ENCODE data around the gene TLE1. TPM values are rescaled to one million over a fixed set of nuclear protein-coding genes. Genes with fewer than 3 reads are reported as not detected.

The TLE1 gene
- total RNA-seq, 1 experiment from 2014 or later: 49.0 TPM

GRCh38 chr9:81575956-81576355 is 113.4 kb downstream of the TLE1 start:
- no TSS peak for BruUV-seq (replicated peaks)
- CTCF ChIA-PET: no interaction called here

GRCh38 chr9:81574405-81574804 is 114.9 kb downstream of the TLE1 start:
- H3K27me3 ChIP-seq (ENCODE audit: low read length): no peaks in the 10 kb centered on the region
- H3K4me3 ChIP-seq (ENCODE audit: low read length): no peak overlapping the region
- DNase-seq: peak; percentile 28
- H3K9me3 ChIP-seq (ENCODE audit: low read length): no peaks in the 10 kb centered on the region
- no peaks in the 10 kb centered on the region for H4K20me1 ChIP-seq (ENCODE audit: low read length)
- no peaks in the 10 kb centered on the region for H3K9me2 ChIP-seq (replicated peaks; ENCODE audit: low read length)
- no peaks in the 10 kb centered on the region for H3K36me3 ChIP-seq (ENCODE audit: low read depth, low read length)
- CTCF ChIA-PET: no interaction called here
- intact Hi-C loops (cut with micrococcal nuclease): no loop called here
- H2AFZ ChIP-seq (ENCODE audit: low read length): no peak overlapping the region
- no peaks in the 10 kb centered on the region for H3K4me1 ChIP-seq (ENCODE audit: insufficient read depth, low read length)
- POLR2A ChIA-PET (ENCODE audit: unreplicated experiment): no interaction called here
- TF ChIP-seq CTCF (conservative IDR thresholded peaks at IDR 0.05; ENCODE audit: low read depth, low read length) (no peak), EZH2 (IDR thresholded peaks at IDR 0.05; ENCODE audit: low read length, unreplicated experiment) (no peak)
- BruUV-seq (replicated peaks): no TSS peak
- no peak overlapping the region for H3K27ac ChIP-seq (ENCODE audit: low read length)
- H3F3A ChIP-seq (ENCODE audit: low read length, unreplicated experiment): no peaks in the 10 kb centered on the region
- H3K4me2 ChIP-seq (ENCODE audit: low read length): no peak overlapping the region
- no peak overlapping the region for H3K9ac ChIP-seq (ENCODE audit: low read length)
- peak; percentile 22; the same call in 1 of the 2 replicates for ATAC-seq
- H3K79me2 ChIP-seq (ENCODE audit: low read length): no peaks in the 10 kb centered on the region

More at GRCh38 chr9:81575956-81576355, 113.4 kb downstream of the TLE1 start:
- H3K36me3 ChIP-seq (ENCODE audit: low read depth, low read length): no peaks in the 10 kb centered on the region
- H3K4me1 ChIP-seq (ENCODE audit: insufficient read depth, low read length): no peaks in the 10 kb centered on the region
- H3K9me3 ChIP-seq (ENCODE audit: low read length): no peaks in the 10 kb centered on the region
- no peak overlapping the region for H3K9ac ChIP-seq (ENCODE audit: low read length)
- no peak overlapping the region for H3K27ac ChIP-seq (ENCODE audit: low read length)
- no peaks in the 10 kb centered on the region for H3K79me2 ChIP-seq (ENCODE audit: low read length)
- POLR2A ChIA-PET (ENCODE audit: unreplicated experiment): no interaction called here
- no peaks in the 10 kb centered on the region for H3K9me2 ChIP-seq (replicated peaks; ENCODE audit: low read length)
- TF ChIP-seq CTCF (conservative IDR thresholded peaks at IDR 0.05; ENCODE audit: low read depth, low read length) (no peak), EZH2phosphoT487 (IDR thresholded peaks at IDR 0.05; ENCODE audit: borderline replicate concordance, low read length) (no peak), EZH2 (IDR thresholded peaks at IDR 0.05; ENCODE audit: low read length, unreplicated experiment) (no peak)
- no peak overlapping the region for H3K4me2 ChIP-seq (ENCODE audit: low read length)
- no peak for DNase-seq
- intact Hi-C loops (cut with micrococcal nuclease): no loop called here
- no peak for ATAC-seq
- H3F3A ChIP-seq (ENCODE audit: low read length, unreplicated experiment): no peaks in the 10 kb centered on the region
- H4K20me1 ChIP-seq (ENCODE audit: low read length): no peaks in the 10 kb centered on the region
- no peak overlapping the region for H2AFZ ChIP-seq (ENCODE audit: low read length)
- H3K27me3 ChIP-seq (ENCODE audit: low read length): no peaks in the 10 kb centered on the region
- H3K4me3 ChIP-seq (ENCODE audit: low read length): no peak overlapping the region

GRCh38 chr9:81573415-81574321 is 115.7 kb downstream of the TLE1 start:
- POLR2A ChIA-PET (ENCODE audit: unreplicated experiment): no interaction called here
- H3K36me3 ChIP-seq (ENCODE audit: low read depth, low read length): no peaks in the 10 kb centered on the region
- H3K79me2 ChIP-seq (ENCODE audit: low read length): no peaks in the 10 kb centered on the region
- no peak overlapping the region for H3K9ac ChIP-seq (ENCODE audit: low read length)
- no peaks in the 10 kb centered on the region for H3K9me3 ChIP-seq (ENCODE audit: low read length)
- no peaks in the 10 kb centered on the region for H3F3A ChIP-seq (ENCODE audit: low read length, unreplicated experiment)
- H3K4me1 ChIP-seq (ENCODE audit: insufficient read depth, low read length): no peaks in the 10 kb centered on the region
- no peak overlapping the region for H3K4me3 ChIP-seq (ENCODE audit: low read length)
- H3K4me2 ChIP-seq (ENCODE audit: low read length): no peak overlapping the region
- ATAC-seq (no peak), DNase-seq (no peak)
- H2AFZ ChIP-seq (ENCODE audit: low read length): no peak overlapping the region
- no peaks in the 10 kb centered on the region for H3K9me2 ChIP-seq (replicated peaks; ENCODE audit: low read length)
- BruUV-seq (replicated peaks): no TSS peak
- no peaks in the 10 kb centered on the region for H3K27me3 ChIP-seq (ENCODE audit: low read length)
- H4K20me1 ChIP-seq (ENCODE audit: low read length): no peaks in the 10 kb centered on the region
- intact Hi-C loops (cut with micrococcal nuclease): no loop called here
- H3K27ac ChIP-seq (ENCODE audit: low read length): no peak overlapping the region
- CTCF ChIA-PET: no interaction called here
- TF ChIP-seq EZH2phosphoT487 (IDR thresholded peaks at IDR 0.05; ENCODE audit: borderline replicate concordance, low read length) (no peak), CTCF (conservative IDR thresholded peaks at IDR 0.05; ENCODE audit: low read depth, low read length) (no peak), EZH2 (IDR thresholded peaks at IDR 0.05; ENCODE audit: low read length, unreplicated experiment) (no peak)

Measured in PC-3 (cell line).